Endometrium (tissue), 2 donors: ENCODE measurements around the gene THSD4.

Experiments used
- FAIRE-seq: peaks from 2 replicates; lab custom pipeline; 2012; peaks lifted over from hg19 to GRCh38; lab: Jason Lieb, UNC
- donor health status: control.
- donor health status: control.

Gene THSD4

DNA sequence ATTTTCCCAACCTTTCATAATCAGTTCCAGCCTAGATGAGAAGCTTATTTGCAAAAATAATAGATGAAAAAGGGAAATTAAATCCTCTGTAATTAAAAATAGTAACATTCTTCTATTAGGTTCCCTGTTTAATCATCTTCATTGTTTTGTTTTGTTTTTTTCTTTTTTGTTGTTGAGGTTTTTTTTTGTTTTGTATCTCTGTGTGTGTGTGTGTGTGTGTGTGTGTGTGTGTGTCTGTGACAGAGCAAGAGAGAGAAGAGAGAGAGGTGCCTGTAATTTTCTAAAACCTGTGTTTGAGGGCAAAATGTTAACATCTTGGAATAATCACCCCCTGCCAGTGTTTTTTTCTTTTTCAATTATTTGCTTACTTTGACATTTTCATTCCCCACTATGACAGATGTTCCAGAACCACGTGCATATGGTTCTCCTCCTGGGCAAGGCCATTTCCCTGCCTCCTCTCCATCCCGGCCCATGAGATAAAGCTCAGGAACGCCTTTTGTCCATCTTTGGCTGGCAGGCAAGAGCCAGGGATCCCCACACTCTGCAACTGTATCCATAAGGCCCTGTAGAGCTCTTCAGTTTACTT is 573.3 kb downstream of the THSD4 start:
- FAIRE-seq = peak; percentile 91

DNA sequence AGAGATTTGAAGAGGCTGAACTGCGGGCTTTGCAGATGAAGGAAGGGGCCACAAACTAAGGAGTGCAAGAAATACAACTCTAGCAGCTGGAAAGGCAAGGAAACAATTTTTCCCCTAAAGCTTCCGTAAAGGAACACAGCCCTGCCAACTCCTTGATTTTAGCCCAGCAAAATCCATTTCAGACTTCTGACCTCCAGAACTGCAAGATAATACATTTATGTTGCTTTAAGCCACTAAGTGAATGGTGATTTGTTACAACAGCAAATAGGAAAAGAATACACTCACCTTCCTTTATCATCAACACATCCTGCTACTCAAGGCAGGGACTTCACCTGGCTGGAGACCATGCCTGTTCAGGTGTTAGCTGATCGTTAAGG is 575.8 kb downstream of the THSD4 start:
- FAIRE-seq = no peak

DNA sequence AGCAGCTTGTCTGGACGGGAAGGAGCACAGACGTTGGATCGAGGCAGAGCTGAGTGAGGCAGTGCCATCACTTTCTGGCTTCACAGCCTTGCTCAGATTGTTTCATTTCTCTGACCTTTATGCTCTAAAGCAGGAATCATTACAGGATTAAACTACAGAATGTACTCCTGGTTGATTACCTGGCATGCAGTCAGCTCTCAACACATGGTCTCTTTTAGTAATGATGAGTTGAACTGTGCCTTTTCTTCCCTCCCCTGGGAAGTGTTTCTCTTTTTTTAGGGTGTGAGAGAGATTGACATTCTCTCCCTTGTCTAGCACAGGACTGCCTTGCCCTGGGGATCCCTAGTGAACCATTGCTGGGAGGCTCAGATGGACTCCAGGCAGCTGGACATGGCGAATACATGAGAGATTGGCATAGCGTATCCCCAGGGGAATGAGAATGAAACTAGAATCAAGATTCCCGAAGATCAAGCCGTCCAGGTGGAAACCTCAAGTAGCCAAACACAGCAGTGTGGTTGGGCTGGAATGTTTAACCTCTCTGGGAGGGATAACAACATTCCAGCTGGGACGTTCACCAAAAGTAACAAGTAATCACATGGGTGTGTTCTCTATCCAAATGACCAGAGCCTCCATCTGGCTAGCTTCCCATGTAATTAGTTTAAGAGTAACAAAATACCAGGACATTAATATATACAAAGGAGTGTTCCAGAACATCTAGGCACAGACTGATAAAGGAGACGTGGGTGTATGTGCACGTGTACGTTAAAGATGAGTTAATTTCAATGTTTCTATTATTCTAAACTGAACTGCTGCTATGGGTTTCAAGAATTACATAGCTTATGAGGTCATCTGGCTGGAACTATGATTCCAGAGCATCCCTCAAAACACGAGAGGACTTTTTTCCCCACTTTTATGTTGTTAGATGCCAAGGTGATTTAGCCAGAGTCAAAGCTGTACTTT is 576.5 kb downstream of the THSD4 start:
- FAIRE-seq = peak; percentile 91

DNA sequence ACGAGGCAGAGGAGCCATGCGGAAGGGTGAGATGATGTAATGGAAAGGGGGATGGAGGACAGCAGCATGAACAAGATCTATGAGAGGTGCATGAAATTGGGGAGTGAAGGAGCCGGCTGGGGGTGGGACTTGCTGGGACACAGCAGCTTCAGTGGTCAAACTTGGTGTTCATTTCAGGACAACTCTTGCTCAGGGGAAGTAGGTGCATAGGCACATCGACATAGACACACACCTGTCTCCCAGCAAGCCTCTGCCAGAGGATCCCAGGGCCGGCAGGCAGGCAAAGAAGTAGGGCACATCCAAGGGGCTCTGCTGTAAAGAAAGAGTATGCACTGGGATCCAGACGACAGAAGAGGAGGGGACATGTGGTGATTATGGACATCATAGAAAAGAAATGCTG is 582.0 kb downstream of the THSD4 start:
- no peak for FAIRE-seq

DNA sequence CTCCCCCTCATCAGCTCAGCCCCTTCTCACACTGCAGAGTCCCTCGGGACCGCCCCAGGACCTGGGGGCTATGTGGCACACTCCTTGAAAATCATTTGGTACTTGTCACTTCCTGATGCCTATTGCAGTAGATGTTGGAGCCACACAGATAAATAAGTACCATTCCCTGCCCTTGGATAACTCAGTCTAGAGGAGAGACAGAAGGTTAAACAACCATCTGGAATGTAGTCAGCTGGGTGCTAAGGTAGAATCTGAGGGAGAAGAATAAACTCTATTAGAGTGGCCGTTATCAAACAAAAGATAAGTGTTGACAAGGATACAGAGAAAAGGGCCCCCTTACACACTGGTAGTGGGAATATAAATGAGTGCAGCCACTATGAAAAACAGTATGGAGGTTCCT is 582.8 kb downstream of the THSD4 start:
- no peak for FAIRE-seq

DNA sequence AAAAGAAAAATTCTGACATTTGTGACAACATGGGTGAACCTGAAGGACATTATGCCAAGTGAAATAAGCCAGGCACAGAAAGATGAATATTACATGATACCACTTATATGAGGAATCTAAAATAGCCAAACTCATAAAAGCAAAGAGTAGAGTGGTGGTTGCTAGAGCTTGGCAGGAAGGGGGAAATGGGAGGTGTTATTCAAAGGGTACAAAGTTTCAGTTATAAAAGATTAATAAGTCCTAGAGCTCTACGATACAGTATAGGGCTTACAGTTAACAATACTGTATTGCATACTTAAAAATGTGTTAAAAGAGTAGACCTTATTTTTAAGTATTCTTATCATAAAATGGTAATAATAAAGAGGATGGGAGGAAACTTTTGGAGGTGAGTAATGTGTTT is 583.5 kb downstream of the THSD4 start:
- FAIRE-seq = no peak

DNA sequence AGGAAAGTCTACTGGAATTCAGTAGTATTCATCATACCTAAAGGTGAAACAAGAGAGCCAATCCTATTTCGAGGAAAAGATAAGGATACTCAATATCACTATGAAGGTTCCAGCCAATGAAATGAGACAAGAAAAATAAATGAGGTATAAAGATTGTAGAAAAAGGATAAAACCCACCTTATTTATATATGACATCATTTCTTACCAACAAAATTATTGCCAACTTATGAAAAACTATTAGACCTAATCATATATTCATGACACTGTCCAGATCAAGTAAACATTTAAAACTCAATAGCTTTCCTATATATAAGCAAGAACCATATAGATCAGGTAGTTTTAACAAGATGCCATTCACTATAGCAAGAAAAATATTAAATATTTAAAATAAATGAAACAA is 584.7 kb downstream of the THSD4 start:
- FAIRE-seq = peak; percentile 39

DNA sequence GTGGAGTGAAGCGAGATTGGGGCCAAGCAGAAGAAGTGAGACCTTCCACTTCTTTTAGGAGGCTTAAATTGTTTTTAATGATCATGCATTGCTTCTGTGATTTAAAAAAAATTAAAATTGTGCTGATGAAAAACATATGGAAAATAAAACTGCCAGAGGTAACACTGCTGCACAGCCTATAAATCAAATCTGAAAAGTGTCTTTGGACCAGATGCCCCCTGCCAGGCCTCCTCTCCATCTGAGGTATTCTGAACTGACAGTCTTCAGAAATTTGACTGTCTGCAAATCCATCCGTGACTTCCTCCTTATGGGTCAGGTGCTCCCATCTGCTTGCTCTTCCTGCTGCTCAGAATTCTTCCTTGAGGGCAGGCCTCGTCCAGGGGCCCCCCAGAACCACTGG is 586.5 kb downstream of the THSD4 start:
- FAIRE-seq = no peak

DNA sequence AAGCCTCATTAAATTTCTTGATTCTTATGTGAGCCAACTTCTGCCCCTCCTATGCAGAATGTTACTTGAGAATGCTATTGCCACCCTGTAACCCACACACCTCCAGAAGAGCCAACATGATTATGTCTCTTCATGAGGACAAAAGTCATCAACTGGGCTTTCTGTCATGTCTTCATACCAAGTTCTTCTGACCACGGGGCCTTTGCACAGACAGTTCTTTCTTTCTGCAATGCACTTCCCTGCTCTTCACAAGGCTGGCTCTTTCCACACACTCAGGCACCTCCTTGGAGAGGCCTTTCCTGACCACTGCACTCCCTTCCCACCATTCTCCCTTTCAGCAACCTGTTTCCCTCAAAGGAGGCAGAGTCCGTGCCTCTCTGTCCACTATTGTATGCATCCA is 587.2 kb downstream of the THSD4 start:
- FAIRE-seq = no peak

DNA sequence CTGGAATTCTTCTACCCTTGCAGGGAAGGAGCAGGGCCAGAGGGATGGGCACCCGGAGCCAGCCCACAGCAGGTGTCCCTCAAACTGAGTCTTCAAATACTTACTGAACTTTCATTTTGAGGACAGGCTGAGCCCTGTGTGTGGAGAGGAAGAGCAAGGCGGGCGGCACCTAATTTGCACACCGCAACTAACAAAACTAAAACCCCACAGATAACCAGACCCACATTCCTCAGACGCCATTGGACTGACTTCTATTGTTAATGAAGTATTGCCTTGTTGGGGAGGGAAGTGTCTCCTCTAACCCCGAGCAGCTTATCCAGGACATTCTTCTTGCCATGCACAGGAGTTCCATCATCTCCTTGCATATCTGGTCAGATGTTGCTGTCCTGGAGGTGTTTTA is 589.9 kb downstream of the THSD4 start:
- FAIRE-seq = no peak

DNA sequence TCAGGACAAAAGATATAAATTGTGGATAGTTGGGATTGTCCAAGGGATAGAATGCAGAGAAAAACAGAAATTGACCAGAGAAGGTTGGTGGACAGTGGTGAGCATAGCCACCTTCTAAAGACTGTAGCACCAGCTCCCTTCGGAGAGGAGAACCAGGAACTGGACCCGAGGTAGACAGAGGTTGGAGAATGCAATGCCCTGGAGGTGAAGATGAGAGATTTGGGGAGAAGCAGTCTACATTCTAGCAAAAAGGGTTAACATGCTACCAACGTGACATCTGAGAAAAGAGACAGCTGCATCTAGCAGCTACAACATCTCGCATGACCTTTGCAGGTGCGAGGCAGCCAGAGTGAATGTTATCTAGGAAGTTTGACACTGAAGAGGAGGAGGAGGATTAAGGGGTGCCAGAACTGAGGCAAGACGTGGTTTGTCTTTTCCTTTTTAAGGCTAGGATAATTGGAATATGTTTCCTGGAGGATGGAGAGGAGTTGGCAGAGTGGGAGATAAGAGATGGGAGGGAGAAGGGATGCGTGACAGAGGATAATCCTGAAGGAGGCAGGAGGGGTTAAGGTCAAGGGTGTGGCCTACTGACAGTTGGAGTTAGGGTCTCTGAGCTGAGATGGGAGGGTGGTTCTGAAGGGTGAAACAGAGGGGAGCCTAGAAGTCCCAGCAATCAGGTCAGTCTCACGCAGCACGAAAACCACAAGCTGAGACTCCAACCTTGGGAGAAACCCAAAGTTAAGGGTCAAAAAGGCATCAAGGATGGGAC is 591.4 kb downstream of the THSD4 start:
- no peak for FAIRE-seq

DNA sequence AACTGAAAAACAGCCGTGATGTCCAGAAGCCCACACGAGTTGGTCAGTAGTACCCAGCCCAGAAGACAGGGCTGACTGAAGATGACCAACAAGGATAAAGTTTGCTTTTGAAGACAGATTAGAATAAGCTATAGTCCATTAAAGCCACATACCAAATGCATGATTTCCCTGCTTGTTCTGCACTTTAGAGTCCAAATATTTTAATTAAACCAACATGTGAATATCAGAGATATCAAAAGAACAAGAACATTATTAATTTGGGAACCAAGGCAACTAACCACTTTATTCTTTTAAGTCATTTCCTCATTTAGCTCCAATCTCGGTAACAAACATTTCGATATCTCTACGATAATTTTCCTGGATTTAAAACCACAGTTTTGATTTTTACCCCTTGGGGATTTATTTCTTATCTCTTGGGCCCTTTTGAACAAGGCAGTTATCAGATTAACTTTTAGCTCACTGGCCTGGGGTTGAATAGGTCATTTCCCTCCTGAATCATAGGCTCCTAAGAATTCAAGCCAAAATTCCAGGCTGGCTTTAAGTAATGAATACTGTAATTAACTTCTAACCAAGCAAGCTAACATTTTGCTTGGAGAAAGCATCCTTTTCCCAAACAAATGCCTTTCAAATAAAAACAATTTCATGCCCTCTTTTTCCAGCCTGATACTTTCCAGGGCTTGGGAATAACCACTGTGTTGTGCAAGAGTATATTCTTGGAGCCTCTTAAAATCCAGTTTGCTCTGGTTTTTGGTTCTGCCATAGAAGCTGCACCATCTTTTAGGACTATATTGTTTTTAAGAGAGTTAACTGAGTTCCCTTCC is 592.2 kb downstream of the THSD4 start:
- FAIRE-seq = no peak

DNA sequence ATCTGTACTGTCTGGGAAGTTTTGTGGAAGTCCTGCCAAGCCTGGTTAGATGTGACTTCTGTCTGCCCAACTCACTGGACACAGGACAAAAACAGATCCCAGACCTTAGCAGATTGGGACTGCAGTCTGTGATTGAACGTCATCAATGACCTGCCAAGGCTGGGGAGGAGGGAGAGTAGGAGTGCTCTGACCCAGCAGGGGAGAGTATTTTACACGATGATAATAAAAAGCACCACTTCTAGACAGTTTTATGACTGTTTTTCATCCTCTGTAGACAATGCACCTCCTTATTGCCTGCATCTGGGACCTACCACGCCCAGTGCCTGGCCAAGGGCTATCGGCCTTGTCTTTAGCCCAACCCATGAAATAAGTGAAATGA is 592.8 kb downstream of the THSD4 start:
- FAIRE-seq = peak; percentile 96

DNA sequence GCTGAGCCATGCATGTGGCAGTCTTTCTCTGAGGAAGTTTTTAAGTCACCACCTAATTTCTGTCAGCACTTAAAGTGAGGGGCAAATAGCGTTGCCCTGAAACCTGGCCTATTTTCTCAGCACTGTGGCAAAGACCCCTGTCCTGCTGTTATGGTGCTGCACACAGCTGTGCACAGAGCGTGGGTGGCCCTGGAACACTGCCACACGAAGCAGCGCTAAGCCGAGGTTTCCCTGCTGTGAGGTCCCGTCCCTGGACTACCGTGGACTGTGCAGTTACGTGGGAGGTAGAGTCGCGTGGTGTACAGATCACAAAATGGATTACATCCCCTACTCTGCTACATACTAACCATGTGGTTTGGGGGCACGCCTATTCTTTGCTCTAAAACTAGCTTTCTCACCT is 593.5 kb downstream of the THSD4 start:
- FAIRE-seq = peak; percentile 26

DNA sequence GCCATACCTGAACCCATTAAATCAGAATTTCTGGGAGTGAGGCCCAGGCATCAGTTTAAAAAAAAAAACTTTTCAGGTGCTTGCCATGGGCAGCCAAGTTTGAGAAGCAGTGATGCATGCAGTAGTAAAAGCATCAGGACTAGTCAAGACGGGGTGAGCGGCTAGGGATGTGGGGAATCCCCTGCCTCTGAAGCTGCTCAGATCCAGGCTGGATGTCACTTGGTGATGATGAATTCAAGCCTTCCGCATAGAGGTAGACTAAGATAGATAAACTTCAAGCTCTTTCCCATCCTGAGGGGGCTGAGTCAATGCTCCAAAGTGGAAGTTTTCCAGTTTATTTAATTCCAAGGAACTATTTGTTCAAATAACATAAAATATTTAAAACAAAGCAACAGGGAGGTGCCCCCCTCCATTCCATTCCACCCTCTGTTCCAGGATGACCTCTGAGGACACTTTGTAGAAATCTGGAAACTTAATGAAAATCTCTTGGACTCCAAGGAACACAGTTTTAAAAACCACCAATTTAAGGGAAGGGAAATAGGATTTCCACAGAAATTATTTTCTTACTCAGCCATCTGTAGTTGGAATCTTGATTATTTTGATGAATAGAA is 594.6 kb downstream of the THSD4 start:
- peak; percentile 89 for FAIRE-seq

DNA sequence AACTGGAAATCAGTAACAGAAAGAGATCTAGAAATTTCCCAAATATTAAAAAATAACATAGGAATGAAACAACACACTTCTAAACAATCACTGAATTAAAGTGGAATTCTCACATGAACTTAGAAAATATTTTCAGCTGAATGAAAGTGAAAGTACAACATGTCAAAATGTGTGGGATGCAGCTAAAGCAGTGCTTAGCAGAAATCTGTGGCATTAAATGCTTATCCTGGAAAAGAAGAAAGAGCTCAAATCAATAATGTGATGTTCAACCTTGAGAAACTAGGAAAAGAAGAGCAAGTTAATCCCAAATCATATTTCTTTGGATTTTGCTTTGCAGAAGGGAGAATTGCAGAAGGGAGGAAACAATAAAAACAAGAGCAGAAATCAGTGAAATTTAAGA is 596.9 kb downstream of the THSD4 start:
- peak; percentile 67 for FAIRE-seq

DNA sequence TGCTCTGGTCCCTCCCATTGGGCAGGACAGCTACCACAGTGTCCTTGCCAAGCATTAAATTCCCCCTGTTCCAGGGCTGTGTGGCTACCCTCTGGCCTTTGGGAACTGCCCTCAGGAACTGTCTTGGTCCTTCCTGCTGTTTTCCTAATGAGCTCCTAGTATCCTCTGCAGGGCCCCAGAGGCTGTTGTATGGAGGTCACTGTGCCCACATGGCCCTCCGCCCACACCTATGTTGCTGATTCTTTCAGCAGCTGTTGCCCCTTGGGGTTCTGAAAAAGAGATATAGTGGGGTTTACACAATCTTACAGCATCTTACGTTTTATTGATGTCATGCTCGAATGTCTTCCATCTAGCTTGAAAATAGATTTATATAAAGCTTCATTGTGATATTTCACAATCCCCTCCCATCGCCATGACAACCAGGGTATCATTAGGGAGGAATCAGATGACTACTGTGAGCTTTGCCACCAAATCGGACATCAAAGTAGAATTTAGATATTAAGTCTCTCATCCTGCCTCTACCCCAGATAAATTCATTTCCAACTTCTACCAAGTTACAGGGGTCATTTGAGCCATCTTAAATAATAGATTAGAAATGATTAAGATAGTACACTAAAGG is 598.0 kb downstream of the THSD4 start:
- FAIRE-seq = no peak

DNA sequence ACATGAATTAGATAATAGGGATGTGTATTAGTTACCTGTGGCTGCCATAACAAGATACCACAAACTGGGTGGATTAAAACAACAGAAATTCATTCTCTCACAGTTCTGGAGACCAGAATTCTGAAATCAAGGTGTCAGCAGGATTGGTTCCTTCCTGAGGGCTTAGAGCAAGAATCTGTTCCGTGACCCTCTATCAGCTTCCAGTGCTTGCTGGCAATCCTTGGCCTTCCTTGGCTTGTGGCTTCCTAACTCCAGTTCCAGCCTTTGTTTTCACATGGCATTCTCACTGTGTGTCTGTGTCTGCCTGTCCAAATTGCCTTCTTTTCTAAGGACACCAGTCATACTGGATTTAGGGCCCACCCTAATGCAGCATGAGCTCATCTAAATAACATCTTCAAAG is 600.6 kb downstream of the THSD4 start:
- no peak for FAIRE-seq

DNA sequence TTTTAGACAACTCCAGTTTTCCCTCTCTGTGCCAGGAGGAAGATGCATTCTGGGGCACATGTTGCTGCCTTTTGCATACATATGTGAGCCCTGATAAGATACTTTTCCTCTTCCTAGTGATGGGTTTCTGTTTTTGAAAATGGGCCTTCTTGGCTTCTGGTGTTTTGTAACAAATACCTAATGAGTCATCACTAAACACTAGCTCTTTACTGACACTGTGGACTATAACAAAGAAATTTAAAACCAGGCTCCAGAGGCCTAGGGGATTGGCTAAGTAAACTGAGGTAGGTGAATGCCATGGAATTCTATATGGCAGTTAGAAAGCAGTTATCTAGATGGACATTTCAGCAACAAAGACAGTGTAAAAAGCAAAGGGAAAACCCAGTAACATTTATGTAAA is 601.7 kb downstream of the THSD4 start:
- FAIRE-seq = no peak

DNA sequence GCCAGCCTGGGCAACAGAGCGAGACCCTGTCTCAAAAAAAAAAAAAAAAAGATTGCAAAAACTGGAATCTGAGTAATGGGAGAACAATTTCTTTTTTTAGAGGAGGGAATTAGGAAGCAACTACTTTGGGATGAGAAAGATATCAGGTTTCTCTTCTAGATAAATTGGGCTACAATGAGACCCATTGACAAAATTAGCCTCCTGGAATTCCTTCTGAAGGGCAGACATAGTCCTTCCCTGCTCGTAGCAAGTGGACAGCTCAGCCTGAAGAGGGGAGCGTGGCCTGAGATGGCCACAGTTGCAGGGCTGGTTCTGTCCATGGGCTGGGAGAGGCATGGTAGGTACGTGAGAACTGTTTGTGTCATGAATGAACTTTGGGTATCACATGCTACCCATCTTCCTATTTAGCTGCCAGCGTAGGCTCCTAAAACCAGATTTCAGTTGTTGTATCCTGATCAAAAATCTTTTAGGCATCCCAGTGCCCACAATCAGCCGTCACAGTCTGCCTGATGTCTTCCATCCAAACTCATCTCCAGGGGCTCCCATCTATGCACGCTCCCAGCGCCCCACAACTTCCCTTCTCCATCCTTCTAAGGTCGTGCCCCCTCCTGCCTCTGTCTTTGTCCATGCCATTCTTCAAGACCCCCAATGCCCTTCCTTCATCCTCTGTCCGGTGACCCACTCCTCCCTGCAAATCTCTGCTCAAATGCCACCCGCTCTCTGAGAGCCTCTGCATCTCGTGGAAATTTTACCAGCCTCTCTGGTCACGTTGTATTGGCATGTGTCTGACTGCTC is 603.0 kb downstream of the THSD4 start:
- no peak for FAIRE-seq
